GM18861 (cell line): Measurements from ENCODE around the gene DCBLD1.
A peak's percentile ranks its signal among the peaks of the same experiment; 100 is the strongest.

Experiments used
- ATAC-seq: cut with Tn5 transposase; IDR thresholded peaks from one replicate; pipeline ENCODE4 v1.9.1; 2021; ENCODE audit not compliant: unreplicated experiment

The DCBLD1 gene

GRCh38 chr6:117469791-117470190 is 12.7 kb upstream of the DCBLD1 start:
- ATAC-seq, result no peak

DNA sequence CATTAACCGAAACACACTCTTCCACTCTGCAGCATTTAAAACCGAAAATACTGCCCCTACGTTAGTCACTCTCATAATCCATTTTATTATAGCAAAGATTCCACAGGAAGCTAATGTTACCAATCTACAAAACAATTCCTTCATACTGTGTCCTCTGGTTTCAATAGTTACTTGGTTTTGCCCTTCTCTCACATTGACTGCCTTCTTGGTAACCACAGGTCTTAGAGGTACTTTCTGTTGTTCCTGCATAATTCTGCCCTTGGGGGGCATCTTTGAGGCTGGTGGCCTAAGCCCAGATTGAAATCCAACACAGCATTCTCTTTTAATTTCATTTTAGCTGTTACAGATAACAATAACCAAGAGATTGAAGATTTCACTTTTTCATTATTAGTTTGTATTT is 9.8 kb upstream of the DCBLD1 start:
- no peak for ATAC-seq

DNA sequence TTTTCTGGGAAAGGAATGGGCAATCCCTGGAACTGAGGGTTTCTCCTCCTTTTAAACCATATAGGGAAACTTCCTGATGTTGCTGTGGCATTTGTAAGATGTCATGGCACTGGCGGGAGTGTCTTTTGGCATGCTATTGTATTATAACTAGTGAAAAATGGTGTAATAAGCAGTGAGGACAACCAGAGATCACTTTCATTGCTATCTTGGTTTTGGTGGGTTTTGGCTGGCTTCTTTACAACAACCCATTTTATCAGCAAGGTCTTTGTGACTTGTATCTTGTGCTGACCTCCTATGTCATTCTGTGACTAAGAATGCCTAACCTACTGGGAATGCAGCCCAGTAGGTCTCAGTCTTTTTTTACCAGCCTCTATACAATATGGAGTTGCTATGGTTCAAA is 9.1 kb upstream of the DCBLD1 start:
- no peak for ATAC-seq

GRCh38 chr6:117477988-117478852 is 4.3 kb upstream of the DCBLD1 start:
- no peak for ATAC-seq

- ATAC-seq, result no peak
These were observed 3.6 kb upstream of the DCBLD1 start for GRCh38 chr6:117478853-117479231.

- ATAC-seq, result no peak
These were observed 1.8 kb upstream of the DCBLD1 start for GRCh38 chr6:117480651-117481050.

DNA sequence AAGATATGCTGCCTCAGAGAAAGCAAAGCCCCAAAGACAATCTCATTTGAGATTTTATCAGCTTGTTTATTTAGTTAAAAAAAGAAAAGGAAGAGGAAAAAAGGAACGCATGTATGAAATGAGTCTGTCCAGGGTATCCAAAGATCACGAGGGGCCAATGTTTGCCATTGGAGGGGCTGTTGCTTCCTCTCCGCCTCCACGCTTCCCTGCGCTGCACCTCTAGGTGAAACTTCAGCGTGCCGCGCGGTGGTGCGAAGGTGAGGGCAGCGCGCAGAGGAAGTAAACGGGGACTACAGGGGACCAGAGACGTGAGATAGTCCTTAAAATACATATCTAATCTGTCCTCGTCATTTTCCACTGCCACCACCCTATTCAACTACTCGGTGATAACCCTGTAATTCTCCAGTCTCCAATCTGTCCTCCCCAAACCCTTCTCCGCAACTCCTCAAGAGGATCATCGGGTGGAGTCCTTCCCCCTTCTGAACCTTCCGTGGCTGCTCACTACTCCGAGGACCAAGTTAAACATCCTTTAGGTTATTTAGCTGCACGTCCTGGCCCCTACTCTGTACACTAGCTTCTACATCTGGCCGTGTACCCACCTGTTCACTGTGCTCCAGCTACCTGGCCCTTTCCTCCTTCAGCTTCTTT is 1.1 kb upstream of the DCBLD1 start:
- no peak for ATAC-seq

DNA sequence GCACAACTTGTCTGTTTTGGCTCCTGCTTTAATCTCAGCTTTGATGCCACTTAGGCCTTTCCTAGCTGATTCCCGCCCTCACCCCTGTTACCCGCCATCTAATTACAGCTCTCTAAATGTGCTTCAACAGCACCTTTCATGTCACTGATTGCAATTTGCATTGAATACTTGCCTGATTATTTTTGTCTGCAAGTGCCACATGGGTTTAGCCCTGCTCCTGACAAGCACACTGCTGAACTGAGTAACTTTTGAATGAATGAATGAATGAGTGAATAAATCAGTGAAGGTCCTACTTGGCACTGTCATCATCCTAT is 591 bp upstream of the DCBLD1 start:
- ATAC-seq, result peak; percentile 0

- ATAC-seq, result no peak
These were observed 650 bp downstream of the DCBLD1 start for GRCh38 chr6:117483004-117483644.

DNA sequence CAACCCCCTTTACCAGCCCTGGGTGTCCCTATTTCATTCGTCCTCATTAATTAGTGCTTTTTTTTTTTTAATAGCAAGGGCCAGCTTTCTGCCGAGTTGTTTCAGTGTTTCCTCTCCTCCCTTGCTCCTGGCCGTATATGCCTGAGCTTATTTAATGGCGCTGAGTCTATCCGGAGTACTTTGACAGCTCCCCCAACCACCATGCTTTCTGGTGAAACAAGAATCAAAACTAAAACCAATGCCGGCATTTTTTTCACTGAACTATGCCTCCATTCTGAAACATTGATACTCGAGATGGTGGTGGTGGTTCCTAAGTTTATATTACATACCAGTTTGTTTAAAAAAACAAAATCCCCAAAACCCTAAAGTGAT is 1.2 kb downstream of the DCBLD1 start:
- no peak for ATAC-seq

DNA sequence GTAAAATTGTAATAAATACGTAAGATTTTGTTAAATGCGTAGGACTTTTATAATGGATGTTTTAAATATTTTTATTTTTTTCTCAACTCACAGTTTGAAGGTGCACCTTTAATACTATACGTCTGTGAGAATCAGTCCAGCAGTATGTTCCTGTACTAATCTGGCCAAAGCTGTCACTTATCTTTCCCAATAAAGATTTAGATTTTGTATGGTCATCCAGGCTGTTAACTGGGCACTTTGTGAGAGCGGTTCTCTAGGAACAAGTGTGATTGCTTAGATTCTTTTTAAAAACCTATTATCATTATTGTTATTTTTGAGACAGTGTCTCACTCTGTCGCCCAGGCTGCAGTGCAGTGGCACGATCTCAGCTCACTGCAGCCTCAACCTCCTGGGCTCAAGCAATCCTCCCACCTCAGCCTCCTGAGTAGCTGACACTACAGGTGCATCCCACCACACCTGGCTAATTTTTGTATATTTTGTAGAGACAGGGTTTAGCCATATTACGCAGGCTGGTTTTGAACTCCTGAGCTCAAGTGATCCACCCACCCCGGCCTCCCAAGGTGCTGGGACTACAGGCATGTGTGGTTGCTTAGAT is 1.7 kb downstream of the DCBLD1 start:
- no peak for ATAC-seq

DNA sequence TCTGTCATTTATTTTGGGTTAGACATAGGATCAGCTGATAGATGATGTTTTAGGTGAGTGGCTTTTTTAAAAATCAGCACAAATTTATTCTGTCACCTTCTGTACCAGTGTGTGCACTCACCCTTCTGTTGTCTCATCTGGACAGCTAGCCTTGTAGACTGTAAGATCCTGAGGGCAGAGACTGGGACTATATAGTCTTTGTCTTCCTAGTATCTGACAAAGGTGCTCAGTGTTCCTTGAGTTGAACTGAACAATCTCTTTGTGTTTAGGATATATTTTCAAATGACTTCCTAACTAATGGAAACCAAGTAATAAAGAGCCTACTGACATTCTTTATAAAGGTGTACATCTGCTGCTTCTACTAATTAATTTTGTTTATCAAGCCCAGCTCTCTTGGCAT is 3.0 kb downstream of the DCBLD1 start:
- no peak for ATAC-seq

DNA sequence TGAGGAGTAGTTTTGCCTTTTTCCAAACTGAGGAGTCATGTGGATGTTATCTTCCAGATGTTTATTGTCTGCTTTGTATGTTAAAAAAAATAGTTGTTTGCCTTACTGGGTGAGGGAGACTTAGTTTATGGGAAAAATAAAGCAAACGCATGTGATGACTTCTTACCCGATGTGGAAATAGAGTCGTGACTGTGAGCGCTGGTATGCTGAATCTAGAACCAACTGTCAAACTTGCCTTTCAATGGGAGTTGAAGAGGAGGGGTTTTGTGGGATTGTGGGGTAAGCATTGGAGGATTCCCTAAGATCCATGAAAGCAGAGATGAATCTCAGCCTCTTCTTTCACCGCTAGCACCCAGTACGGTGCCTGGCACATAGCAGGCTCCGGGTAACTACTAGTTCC is 5.3 kb downstream of the DCBLD1 start:
- ATAC-seq, result no peak

GRCh38 chr6:117489003-117489402 is 6.5 kb downstream of the DCBLD1 start:
- ATAC-seq, result no peak

DNA sequence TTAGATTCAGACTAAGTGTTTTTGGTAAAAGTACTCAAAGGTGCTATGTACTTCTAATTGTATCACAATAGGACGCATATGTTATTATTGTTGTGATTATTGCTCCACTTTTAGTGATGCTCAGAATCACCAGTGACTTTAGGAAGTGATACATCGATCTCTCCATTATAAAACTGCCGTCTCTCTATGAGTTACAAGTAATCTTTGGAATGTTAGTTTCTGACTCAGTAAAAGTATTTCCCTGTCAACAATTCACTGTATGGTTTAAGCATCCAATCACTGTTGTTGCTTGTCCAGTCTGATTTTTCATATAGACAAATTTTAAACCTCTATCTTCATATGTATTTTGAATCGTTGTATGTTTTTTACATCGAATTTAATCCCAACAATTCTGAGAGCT is 9.4 kb downstream of the DCBLD1 start:
- ATAC-seq, result no peak

DNA sequence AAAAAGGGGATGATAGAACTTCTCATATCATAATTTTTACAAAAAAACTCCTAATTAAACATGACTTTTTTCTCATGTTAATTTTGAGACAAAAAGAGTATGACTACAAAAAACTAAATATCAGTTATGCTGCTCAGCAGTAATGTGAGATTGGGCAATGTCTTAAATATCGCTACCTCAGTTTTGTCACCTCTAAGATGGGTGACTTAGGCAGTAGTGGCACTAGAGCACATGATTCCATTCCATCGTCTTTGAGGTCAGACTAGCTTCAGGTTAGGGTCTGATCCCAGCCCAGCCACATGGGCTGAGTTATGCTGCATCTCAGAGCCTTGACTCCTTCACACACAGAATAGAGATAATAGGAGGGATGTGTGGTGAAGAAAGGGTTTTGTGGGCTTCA is 11.0 kb downstream of the DCBLD1 start:
- no peak for ATAC-seq

DNA sequence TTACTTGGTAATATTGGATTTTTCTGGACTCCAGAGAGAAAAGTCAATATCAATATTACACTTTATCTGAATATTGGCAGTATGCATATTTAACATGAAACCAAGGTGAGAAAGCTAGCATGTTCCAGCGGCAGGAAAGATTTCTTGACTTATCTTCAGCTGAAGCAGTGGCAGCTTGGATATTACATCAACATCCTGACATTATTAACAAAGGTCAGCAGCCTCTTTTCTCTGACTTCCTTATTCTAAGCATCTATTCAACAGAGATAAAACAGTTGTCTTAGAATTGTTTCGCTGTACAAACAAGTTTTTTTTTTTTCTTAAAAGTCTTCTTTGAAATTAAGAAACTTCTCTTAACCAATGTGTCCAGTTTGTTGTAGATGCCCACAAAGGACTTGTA is 11.8 kb downstream of the DCBLD1 start:
- ATAC-seq, result no peak

DNA sequence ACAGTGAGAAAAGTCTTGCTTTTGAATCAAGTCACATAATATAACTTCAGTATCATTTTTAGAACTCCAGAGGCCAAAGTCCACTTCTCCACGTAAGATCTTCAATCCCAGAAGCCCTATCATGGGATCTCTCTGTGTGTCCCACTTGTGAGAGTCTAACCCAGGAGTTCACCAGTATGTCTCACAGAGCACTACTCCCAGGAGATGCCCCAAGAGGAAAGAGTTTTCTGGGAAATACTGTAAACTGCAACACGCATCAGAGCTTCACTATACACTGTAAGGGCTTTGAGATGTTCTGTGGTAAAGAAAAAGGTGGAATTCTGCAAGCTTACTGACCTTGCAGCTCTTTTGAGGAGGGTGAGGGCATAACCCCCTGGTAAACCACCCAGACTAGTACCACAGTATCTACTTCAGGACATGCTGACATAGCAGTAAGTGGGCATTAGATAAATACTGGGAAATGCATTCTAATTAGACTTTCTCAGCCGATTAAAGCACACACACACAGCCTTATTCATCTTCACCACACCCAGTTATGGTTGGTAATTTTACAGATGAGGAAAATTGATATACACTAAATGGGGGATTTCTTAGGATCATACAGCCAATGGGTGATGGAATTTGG is 12.3 kb downstream of the DCBLD1 start:
- no peak for ATAC-seq

DNA sequence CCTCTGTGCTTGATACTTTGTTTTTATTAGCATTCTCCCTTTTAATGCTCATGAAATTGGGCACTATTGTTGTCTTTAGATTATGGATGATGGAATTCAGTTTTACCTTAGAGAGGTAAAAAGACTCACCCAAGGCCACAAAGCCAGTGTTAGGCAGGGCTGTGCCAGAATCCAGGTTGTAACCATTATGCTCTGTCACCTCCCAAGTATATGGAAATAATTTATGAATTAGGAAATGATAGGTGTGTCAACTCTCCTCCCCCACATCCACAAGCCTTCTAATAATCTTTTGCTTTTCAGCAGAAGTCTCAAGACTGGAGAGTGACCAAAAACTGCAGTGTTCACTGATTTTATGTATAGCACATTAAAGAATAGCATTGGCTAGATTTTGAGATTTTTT is 13.0 kb downstream of the DCBLD1 start:
- ATAC-seq, result no peak

DNA sequence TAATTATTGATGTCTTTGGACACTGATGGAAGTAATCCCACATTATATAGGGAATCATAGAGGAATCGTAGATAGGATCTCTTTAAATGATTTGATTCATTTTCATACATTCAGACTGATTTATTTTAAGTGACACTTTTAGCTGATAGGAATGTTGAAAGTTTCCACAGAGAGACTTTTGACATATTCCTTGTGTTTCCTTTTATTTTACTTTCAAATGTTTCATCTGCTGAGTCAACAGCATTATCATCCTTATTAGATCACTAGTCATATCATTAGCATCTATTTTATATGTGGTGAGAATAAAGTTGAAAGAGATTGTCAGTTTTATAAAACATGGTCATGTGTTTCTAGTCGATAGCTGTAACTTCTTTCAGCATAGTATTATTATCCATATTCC is 13.4 kb downstream of the DCBLD1 start:
- ATAC-seq, result no peak

DNA sequence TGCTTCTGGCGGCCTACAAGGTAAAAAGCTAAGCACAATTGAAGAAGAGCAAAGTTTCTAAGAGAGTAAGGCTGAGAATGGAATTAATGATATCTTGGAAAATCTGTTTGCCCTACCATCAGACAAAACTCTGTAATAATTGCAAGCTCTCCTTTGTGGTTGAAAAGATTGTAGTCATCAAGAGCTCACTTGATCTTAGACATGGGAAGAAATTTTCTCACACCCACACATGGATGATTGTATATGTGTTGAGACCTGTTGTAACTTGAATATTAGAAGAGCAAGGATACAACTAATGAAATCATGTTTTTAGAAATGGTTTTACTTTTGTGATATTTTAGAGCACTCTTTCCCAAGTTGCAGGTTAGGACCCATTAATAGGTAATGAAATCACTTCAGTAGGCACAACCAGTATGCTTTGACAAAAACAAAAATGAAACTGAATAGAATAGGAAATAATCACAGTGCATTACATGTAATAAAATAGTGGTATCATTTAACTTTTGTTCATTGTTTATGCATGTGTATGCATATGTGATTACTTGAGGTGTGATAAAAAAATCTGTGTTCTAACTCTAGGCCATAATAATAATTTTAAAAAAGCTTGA is 14.0 kb downstream of the DCBLD1 start:
- ATAC-seq, result peak; percentile 43
